Measurements from ENCODE around the gene PPM1N. TPM values are rescaled to one million over a fixed set of nuclear protein-coding genes. Genes with fewer than 3 reads are reported as not detected.
A peak's percentile ranks its signal among the peaks of the same experiment; 100 is the strongest.

Gene PPM1N
- total and polyA plus RNA-seq, 2 of the 13 experiments (the other 11 are each of a cell fraction or from before 2014, with no cell fraction given), result 0.31 to 1.8 TPM

- peak; percentile 35; the same call in 1 of the 2 replicates for TF ChIP-seq SAP130 (CRISPR knock-in tag; IDR thresholded peaks at IDR 0.05; ENCODE audit: low read depth)
- no peak for TF ChIP-seq SOX13 (IDR thresholded peaks at IDR 0.05)
- TF ChIP-seq SOX13 (CRISPR knock-in tag; conservative IDR thresholded peaks at IDR 0.05 in 1 of 2, IDR thresholded peaks at IDR 0.05 in 1 of 2), result no peak
- no peak for TF ChIP-seq ZNF660 (CRISPR knock-in tag; IDR thresholded peaks at IDR 0.05; ENCODE audit: borderline replicate concordance, low read depth)
- no peak for TF ChIP-seq ZNF614 (CRISPR knock-in tag; IDR thresholded peaks at IDR 0.05; ENCODE audit: borderline replicate concordance)
- TF ChIP-seq ZNF788 (CRISPR knock-in tag; IDR thresholded peaks at IDR 0.05; ENCODE audit: borderline replicate concordance), result no peak
- peak; percentile 16; the same call in 1 of the 2 replicates for TF ChIP-seq KDM2A (CRISPR knock-in tag; IDR thresholded peaks at IDR 0.05; ENCODE audit: borderline replicate concordance, low read depth)
- no peak for TF ChIP-seq ZNF580 (CRISPR knock-in tag; IDR thresholded peaks at IDR 0.05; ENCODE audit: borderline replicate concordance, low read depth)
- TF ChIP-seq ZFP1 (CRISPR knock-in tag; IDR thresholded peaks at IDR 0.05), result no peak
- peak; percentile 16; the same call in 1 of the 2 replicates for TF ChIP-seq SSRP1 (CRISPR knock-in tag; IDR thresholded peaks at IDR 0.05)
- no peak for TF ChIP-seq ZNF326 (CRISPR knock-in tag; IDR thresholded peaks at IDR 0.05; ENCODE audit: borderline replicate concordance)
- no peak for TF ChIP-seq CBX5 (CRISPR knock-in tag; IDR thresholded peaks at IDR 0.05; ENCODE audit: borderline replicate concordance)
- TF ChIP-seq KAT2B (IDR thresholded peaks at IDR 0.05; ENCODE audit: borderline replicate concordance, low read depth, low read length), result no peak
- no peak for TF ChIP-seq ZNF839 (CRISPR knock-in tag; IDR thresholded peaks at IDR 0.05; ENCODE audit: borderline replicate concordance)
- TF ChIP-seq ZNF850 (CRISPR knock-in tag; conservative IDR thresholded peaks at IDR 0.05), result no peak; the same call in 1 of the 2 replicates
- TF ChIP-seq RXRA (CRISPR knock-in tag; IDR thresholded peaks at IDR 0.05), result no peak
- TF ChIP-seq ZNF629 (CRISPR knock-in tag; conservative IDR thresholded peaks at IDR 0.05), result peak; percentile 67
- no peak for TF ChIP-seq ZNF691 (CRISPR knock-in tag; IDR thresholded peaks at IDR 0.05; ENCODE audit: borderline replicate concordance, low read depth)
- TF ChIP-seq ZFP37 (CRISPR knock-in tag; IDR thresholded peaks at IDR 0.05; ENCODE audit: borderline replicate concordance), result no peak
- 0 out of 2 replicates have a peak, but pooled peaks have one; percentile 55 for TF ChIP-seq ZNF766 (CRISPR knock-in tag; IDR thresholded peaks at IDR 0.05; ENCODE audit: borderline replicate concordance)
- peak; percentile 10; the same call in 1 of the 2 replicates for TF ChIP-seq MED1 (CRISPR knock-in tag; IDR thresholded peaks at IDR 0.05)
- TF ChIP-seq PREB (CRISPR knock-in tag; IDR thresholded peaks at IDR 0.05), result no peak
- no peak for TF ChIP-seq CEBPB (IDR thresholded peaks at IDR 0.05; ENCODE audit: borderline replicate concordance, low read depth, low read length)
- no peak for TF ChIP-seq ZBTB49 (CRISPR knock-in tag; IDR thresholded peaks at IDR 0.05; ENCODE audit: borderline replicate concordance)
These were observed 7.1 kb downstream of the PPM1N start (continued) for GRCh38 chr19:45505151-45505995.
